ENCODE measurements around the gene ATP8A2. TPM values are rescaled to one million over a fixed set of nuclear protein-coding genes. Genes with fewer than 3 reads are reported as not detected.

Gene ATP8A2
- total RNA-seq, 2 donors from 2014 or later = 0.08 to 0.19 TPM

- no peaks in the 10 kb centered on the region for H3K9me3 ChIP-seq
- no peaks in the 10 kb centered on the region for H3K4me1 ChIP-seq
- no peaks in the 10 kb centered on the region for H3K27me3 ChIP-seq
- H3K27ac ChIP-seq = no peak overlapping the region
- DNase-seq (ENCODE audit: low spot score) = no peak
- TF ChIP-seq CTCF (IDR thresholded peaks at IDR 0.05) = no peak
- H3K4me3 ChIP-seq = no peak overlapping the region
- H3K36me3 ChIP-seq = no peaks in the 10 kb centered on the region
Observed at GRCh38 chr13:25727810-25728209, 356.0 kb downstream of the ATP8A2 start.

DNA sequence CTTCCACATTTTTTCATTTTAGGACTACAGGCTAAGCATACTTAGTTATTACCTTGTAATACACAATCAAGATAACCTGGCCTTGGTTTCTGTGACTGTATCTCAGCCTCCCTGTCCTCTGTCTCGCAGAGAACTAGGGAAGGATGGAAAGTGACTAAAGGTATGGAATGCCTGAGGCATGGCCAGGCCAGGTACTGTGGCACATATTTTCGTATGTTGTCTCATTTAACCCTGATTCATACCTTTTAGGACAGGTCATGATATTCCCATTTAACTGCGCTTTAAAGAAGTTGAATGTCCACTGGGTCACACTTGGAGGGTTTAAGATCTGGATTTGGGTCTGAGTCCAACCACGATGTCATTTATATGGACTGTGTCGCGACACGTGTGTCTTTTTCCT lies 357.4 kb downstream of the ATP8A2 start:
- no peak overlapping the region for H3K4me3 ChIP-seq
- H3K36me3 ChIP-seq = no peaks in the 10 kb centered on the region
- no peaks in the 10 kb centered on the region for H3K9me3 ChIP-seq
- H3K27ac ChIP-seq = no peak overlapping the region
- no peaks in the 10 kb centered on the region for H3K27me3 ChIP-seq
- H3K4me1 ChIP-seq = no peaks in the 10 kb centered on the region
- TF ChIP-seq CTCF (IDR thresholded peaks at IDR 0.05) = no peak
- no peak for DNase-seq (ENCODE audit: low spot score)

GRCh38 chr13:25731037-25731436 lies 359.3 kb downstream of the ATP8A2 start:
- H3K4me1 ChIP-seq = no peaks in the 10 kb centered on the region
- H3K9me3 ChIP-seq = no peaks in the 10 kb centered on the region
- H3K4me3 ChIP-seq = no peak overlapping the region
- no peaks in the 10 kb centered on the region for H3K27me3 ChIP-seq
- DNase-seq (ENCODE audit: low spot score) = no peak
- H3K27ac ChIP-seq = no peak overlapping the region
- no peak for TF ChIP-seq CTCF (IDR thresholded peaks at IDR 0.05)
- H3K36me3 ChIP-seq = no peaks in the 10 kb centered on the region

GRCh38 chr13:25731536-25731935 lies 359.8 kb downstream of the ATP8A2 start:
- TF ChIP-seq CTCF (IDR thresholded peaks at IDR 0.05) = no peak
- no peak overlapping the region for H3K27ac ChIP-seq
- no peak for DNase-seq (ENCODE audit: low spot score)
- no peaks in the 10 kb centered on the region for H3K36me3 ChIP-seq
- no peaks in the 10 kb centered on the region for H3K4me1 ChIP-seq
- H3K9me3 ChIP-seq = no peaks in the 10 kb centered on the region
- H3K27me3 ChIP-seq = no peaks in the 10 kb centered on the region
- no peak overlapping the region for H3K4me3 ChIP-seq

DNA sequence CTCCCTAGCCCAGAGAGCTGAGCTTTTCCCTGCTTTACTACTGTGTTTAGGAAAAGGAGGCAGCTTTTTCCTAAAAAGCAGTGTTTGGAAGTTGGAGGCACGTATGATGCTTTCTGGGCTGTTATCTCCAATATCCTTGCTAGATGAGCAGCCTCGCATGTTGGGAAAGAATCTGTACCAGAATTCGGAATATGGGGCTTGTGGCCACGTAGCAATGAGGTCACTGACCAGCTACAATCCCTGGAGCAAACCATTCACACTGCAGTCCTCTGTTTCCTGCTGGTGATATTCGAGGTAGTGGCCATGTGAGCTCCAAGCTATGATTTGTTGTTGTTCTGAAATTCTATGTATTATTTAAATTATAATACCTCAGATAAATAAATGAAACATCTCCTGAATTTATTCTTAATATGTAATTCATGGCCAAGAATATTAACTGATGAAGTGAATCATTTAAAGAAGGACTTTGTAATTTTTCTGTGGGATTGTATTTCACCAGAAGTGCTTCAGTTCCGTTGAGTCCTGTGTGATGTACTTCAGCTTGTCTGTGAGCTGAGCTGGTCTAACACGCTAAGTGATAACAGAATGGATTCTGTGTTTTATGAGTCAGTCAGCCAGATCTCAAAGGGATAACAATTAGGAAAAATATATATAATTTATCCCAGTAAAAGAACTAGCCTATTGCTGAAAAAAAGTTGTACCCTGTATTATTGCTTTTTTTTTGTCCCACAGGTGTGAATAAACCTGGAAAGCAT lies 360.5 kb downstream of the ATP8A2 start:
- no peak overlapping the region for H3K4me3 ChIP-seq
- no peak overlapping the region for H3K27ac ChIP-seq
- no peak for DNase-seq (ENCODE audit: low spot score)
- no peak for TF ChIP-seq CTCF (IDR thresholded peaks at IDR 0.05)
- H3K4me1 ChIP-seq = no peaks in the 10 kb centered on the region
- H3K27me3 ChIP-seq = no peaks in the 10 kb centered on the region
- no peaks in the 10 kb centered on the region for H3K36me3 ChIP-seq
- no peaks in the 10 kb centered on the region for H3K9me3 ChIP-seq

GRCh38 chr13:25733001-25733491 lies 361.3 kb downstream of the ATP8A2 start:
- DNase-seq (ENCODE audit: low spot score) = no peak
- Histone ChIP-seq H3K4me1 (peaks cover 0 to under 1% of the 10 kb centered on the region in 2 donors), H3K4me3 (no peak overlapping the region), H3K27ac (no peak overlapping the region), H3K9me3 (no peaks in the 10 kb centered on the region), H3K36me3 (no peaks in the 10 kb centered on the region), H3K27me3 (no peaks in the 10 kb centered on the region)
- TF ChIP-seq CTCF (IDR thresholded peaks at IDR 0.05) = no peak
